ENCODE measurements around the gene F10.
"Not testable (repeated sequence)": the region's sequence is repeated elsewhere in the genome, so short reads cannot be mapped to it uniquely, and the experiment has no call there.

F10 gene

GRCh38 chr13:113122550-113123225 is at the start of gene F10:
F10 (plus strand) TSS chr13:113122799; CDS start chr13:113122856, 57 bp downstream.
- no peak for DNase-seq

- DNase-seq, result no peak
These were observed 48.7 kb upstream of the F10 start for GRCh38 chr13:113073942-113074341.

- DNase-seq, result no peak
These were observed 48.2 kb upstream of the F10 start for GRCh38 chr13:113074401-113074800.

GRCh38 chr13:113074876-113075275 is 47.7 kb upstream of the F10 start:
- no peak for DNase-seq

GRCh38 chr13:113075711-113076110 is 46.9 kb upstream of the F10 start:
- DNase-seq, result no peak

GRCh38 chr13:113076681-113077401 is 45.8 kb upstream of the F10 start:
- DNase-seq, result no peak

- no peak for DNase-seq
These were observed 45.0 kb upstream of the F10 start for GRCh38 chr13:113077566-113077952.

GRCh38 chr13:113077953-113078901 is 44.4 kb upstream of the F10 start:
- no peak for DNase-seq

- no peak for DNase-seq
These were observed 43.5 kb upstream of the F10 start for GRCh38 chr13:113078902-113079780.

GRCh38 chr13:113079781-113080080 is 42.9 kb upstream of the F10 start:
- DNase-seq, result not testable (repeated sequence)

- DNase-seq, result no peak
These were observed 42.2 kb upstream of the F10 start for GRCh38 chr13:113080361-113080831.

GRCh38 chr13:113080901-113081521 is 41.6 kb upstream of the F10 start:
- no peak for DNase-seq

- DNase-seq, result no peak
These were observed 40.2 kb upstream of the F10 start for GRCh38 chr13:113082198-113083021.

- DNase-seq, result no peak
These were observed 39.6 kb upstream of the F10 start for GRCh38 chr13:113083022-113083373.

- peak; percentile 65 for DNase-seq
These were observed 39.1 kb upstream of the F10 start for GRCh38 chr13:113083402-113084061.

GRCh38 chr13:113084094-113084942 is 38.3 kb upstream of the F10 start:
- DNase-seq, result no peak

- no peak for DNase-seq
These were observed 37.6 kb upstream of the F10 start for GRCh38 chr13:113084943-113085540.

GRCh38 chr13:113086031-113086750 is 36.4 kb upstream of the F10 start:
- no peak for DNase-seq
